ENCODE results near the gene NEURL4.
"Not testable (repeated sequence)": the region's sequence is repeated elsewhere in the genome, so short reads cannot be mapped to it uniquely, and the experiment has no call there.

- not testable (repeated sequence) for TF ChIP-seq CTCF (conservative IDR thresholded peaks at IDR 0.05; ENCODE audit: low read depth, low read length); EZH2 (IDR thresholded peaks at IDR 0.05; ENCODE audit: low read length, unreplicated experiment); EZH2phosphoT487 (IDR thresholded peaks at IDR 0.05; ENCODE audit: borderline replicate concordance, low read length)
Observed at GRCh38 chr17:7368599-7368994, 39.5 kb upstream of the NEURL4 start.
